NCI-H2029 (cell line): ENCODE data around the gene CCNH.

Source experiments
- DNase-seq: peaks from one replicate; lab custom pipeline; 2025; lab: John Stamatoyannopoulos, UW

Gene CCNH

GRCh38 chr5:87412630-87413342, at the start of gene CCNH:
CCNH (minus strand) TSS chr5:87412930; CDS start chr5:87412794, 136 bp downstream.
- DNase-seq, result peak; percentile 99

DNA sequence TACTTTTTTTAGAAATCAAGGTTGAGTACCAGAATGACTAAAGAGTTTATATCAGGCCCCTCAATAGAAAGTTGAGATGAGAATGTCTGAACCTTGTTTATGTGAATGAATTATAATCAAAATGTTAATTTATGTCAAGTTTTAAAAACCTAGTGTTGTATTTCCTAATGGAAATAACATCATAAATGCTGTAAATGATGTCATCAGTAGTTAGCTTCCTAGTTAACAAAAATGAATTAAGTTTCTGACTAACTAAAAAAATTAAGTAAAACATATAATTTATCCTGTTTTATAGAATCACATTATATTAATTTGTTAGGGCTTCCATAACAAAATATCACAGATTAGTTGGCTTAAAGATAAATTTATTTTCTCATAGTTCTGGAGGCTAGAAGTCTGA, 45.0 kb upstream of the CCNH start:
- DNase-seq, result no peak

DNA sequence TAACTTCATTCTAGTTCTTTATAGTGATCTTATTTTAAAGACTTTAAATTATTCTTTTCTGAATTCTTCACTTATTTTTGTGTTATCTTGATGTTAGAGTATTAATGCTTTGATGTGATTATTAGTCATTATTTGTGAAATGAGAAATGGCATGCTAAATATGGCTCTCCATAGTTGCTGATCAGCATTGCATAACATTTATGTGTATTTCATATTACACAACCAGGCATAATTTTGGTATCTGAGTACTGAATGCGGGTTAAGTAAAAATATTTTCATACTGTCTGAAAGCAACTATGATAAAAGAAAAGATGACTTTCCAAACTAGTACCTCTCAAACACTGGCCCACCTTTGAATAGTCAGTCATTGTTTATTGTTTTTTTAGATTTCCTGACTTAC, 41.1 kb upstream of the CCNH start:
- no peak for DNase-seq

DNA sequence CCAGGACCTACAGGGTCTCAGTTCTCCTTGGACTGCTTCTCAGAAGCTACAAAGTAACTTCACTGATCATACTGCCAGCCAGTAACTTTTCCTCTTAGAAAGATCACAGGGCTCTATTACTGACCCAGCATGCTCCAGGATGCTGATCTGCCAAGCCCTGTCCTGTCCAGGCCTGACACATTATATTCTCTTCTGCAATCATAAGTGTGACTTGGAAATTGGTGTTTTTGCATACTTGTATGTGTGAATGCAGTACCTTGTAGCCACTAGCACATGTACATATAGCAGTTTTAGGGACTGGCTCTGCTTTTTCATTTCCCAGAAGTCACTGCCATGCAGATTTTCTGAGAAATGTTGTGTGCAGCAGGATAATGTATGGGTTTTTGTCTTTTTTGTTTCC, 40.1 kb upstream of the CCNH start:
- no peak for DNase-seq

GRCh38 chr5:87442419-87442818, 29.7 kb upstream of the CCNH start:
- no peak for DNase-seq

- DNase-seq, result no peak
Observed at GRCh38 chr5:87438231-87438630, 25.5 kb upstream of the CCNH start.

DNA sequence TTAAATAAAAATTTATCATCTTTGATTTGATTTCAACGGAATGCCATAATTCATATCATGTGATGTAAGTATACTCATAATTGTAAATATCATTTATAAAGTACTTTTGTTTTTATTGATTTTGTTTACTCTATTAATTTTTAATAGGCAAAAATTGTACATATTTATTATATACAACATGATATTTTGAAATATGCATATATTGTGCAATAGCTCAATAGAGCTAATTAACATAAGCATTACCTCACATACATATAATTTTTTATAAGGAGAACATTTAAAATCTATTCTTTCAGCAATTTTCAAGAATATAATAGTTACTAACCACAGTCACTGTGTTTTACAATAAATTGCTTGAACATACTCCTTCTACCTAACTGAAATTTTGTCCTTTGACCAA, 25.0 kb upstream of the CCNH start:
- DNase-seq, result no peak

GRCh38 chr5:87435144-87435694, 22.5 kb upstream of the CCNH start:
- no peak for DNase-seq

DNA sequence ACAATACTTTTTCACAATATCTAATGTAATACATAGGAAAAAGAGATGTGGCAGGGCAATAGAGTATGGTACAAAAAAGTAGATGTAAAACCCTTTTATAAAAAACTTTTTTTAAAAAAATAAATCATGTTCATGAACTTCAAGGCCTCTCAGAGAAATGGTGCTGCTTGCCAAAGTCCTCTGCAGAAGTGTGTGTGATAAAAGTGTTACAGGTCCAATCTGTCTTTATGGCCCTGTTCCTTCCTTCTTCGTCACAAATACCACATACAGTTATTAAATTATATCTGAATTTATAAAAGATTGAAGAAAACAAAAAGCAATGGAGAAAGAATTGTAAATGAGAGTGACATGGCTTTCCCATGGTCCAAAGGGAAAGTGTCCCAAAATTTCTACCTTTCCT, 21.7 kb upstream of the CCNH start:
- DNase-seq, result no peak

GRCh38 chr5:87433945-87434344, 21.2 kb upstream of the CCNH start:
- no peak for DNase-seq

DNA sequence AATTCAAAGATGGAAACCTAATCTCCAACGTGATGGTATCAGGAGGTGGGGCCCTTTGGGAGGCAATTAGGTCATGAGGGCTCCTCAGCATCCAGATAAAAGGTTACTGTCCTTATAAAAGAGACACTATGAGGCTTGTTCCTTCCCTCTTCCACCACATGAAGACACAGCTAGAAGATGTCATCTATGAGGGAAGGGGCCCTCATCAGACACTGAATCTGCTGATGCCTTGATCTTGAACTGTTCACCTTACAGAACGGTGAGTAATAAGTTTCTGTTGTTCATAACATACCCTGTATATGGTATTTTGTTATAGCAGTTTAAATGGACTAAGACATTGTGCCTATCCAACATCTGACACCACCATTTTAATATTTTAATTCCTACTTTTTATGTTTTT, 19.7 kb upstream of the CCNH start:
- no peak for DNase-seq

- DNase-seq, result no peak
Observed at GRCh38 chr5:87430863-87431457, 18.2 kb upstream of the CCNH start.

GRCh38 chr5:87423755-87424154, 11.0 kb upstream of the CCNH start:
- no peak for DNase-seq

DNA sequence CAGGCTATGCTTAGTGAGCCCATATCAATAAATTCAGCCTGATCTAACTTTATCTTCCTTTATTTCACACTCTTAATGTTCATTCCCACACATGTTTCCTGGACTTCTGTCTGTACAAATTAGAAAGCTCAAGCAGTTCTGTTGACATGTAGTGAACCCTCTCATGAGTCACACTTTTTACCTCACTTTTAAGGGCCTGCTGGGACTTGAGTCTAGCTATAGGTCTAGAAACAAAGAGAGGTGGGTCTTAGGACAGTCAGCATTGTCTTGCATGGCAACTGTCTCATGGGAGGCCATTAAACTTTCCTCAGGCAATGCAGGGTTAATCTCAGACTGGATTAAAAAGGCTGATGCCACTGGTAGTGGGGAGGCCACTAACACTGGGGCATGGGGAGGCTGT, 8.6 kb upstream of the CCNH start:
- DNase-seq, result no peak

DNA sequence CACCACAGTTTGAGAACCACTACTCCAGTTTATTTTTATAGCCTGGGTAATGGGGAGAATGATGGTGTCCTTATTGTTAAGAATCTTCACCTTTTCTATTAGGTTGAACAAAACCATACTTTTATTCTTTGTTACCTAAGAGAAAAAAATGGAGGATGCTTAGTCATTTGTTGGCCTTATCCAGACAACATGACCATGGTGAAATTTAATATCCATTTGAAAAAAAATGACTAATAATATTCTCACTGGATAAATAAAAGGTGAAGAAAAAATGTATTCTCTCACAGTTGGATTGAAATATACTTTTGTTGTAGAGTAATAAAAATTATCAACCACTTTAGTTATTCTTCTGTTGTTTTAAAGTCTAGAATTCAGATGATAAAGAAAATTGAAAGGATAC, 5.8 kb upstream of the CCNH start:
- no peak for DNase-seq

- no peak for DNase-seq
Observed at GRCh38 chr5:87413343-87413645, 564 bp upstream of the CCNH start.

DNA sequence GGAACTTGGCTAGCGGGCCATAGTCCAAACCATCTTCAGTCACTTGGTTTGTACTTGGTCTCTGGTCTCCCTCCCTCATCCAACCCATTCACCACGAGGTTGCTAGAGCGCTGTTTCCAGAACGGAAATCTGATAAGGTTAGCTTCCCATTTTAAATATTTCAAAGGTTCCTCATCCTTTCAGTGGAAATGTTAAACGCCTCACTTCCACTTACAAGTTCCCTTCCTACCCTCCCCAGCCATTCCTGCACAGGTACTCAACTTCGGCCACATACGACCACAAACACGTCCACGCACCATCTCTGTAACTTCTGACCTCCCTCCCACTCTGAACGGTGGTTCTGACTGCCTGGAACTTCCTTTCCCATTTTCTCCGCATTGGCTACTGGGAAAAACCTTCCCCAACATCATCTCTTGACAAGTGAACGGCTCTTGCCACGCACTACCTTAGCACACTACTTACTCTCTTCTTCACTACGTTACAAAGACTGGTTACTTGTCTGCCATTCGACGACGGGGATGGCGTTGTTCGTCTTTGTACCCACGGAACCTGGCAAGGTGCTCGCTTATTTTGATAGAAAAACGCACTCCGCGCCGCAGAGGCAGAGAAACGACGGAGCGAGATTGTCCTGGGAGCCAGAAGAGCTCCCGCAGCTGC, 629 bp downstream of the CCNH start:
- DNase-seq, result no peak

GRCh38 chr5:87411586-87411972, 1.2 kb downstream of the CCNH start:
- DNase-seq, result no peak

GRCh38 chr5:87410931-87411330, 1.8 kb downstream of the CCNH start:
- no peak for DNase-seq

GRCh38 chr5:87408204-87408603, 4.5 kb downstream of the CCNH start:
- DNase-seq, result no peak

- no peak for DNase-seq
Observed at GRCh38 chr5:87405472-87406155, 7.1 kb downstream of the CCNH start.

DNA sequence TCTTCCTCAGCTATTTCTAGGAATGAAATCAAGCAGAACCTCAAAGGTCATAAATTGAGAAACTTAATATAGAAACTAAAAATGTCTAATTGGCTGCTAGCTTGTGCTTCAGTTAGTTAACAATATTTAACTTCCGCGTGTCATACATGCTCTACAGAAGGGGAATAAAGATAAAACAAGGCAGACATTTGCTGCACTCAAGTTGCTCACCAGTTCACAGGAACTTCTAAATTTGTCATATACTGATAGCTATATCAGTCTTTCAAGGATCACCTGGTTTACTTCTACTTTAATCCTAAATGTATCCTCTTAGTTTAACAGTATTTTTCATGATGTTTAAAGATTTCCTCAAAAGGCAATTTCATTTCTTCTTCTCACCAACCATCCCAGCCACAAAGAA, 8.4 kb downstream of the CCNH start:
- DNase-seq, result no peak

DNA sequence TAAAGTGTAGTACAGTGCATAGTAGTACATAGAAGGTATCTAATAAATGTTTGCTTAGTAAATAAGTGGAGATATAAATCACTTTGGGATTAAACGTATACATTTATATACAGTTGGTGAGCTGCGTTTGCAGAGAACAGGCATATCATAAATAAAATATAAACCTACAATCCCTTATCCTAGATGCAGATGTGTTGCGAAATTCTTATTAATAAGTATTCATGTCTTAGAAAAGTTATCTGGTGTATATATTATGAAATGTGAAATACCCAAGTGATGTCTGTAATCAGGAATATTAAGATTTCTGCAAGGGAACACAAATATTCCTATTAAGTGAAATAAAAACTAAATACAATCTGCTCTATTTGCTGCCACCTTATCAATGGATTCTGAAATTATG, 8.8 kb downstream of the CCNH start:
- DNase-seq, result no peak
